Aorta (tissue), 5 donors: ENCODE measurements around the gene AP4B1. TPM values are rescaled to one million over a fixed set of nuclear protein-coding genes. Genes with fewer than 3 reads are reported as not detected.
"Not testable (repeated sequence)": the region's sequence is repeated elsewhere in the genome, so short reads cannot be mapped to it uniquely, and the experiment has no call there.

Experiments
- ATAC-seq: fragments of 200-7000 bp; cut with Tn5 transposase; one replicate; pipeline ENCODE4 v1.9.1; 2022; ENCODE audit warnings: moderate library complexity; ENCODE audit not compliant: low FRiP score
- DNase-seq, 2 donors: peaks; one replicate each; pipeline ENCODE4 v3.0.0-alpha.2; 2020
- H3K27ac ChIP-seq, 2 donors: one replicate each; pipeline ENCODE4 v1.5.1; 2013; ENCODE audit warnings: low read length in 2 of 2, mild to moderate bottlenecking in 2 of 2, moderate library complexity in 2 of 2, control low read depth in 1 of 2, inconsistent platforms in 1 of 2, low read depth in 1 of 2
- H3K27me3 ChIP-seq, 2 donors: one replicate each; pipeline ENCODE4 v1.6.1; 2013; ENCODE audit warnings: control low read depth in 1 of 2, low read length in 1 of 2, mild to moderate bottlenecking in 1 of 2, moderate library complexity in 1 of 2; ENCODE audit not compliant: insufficient read depth in 2 of 2, control insufficient read depth in 1 of 2
- H3K36me3 ChIP-seq, 2 donors: one replicate each; pipeline ENCODE4 v1.6.1; 2013; ENCODE audit warnings: control low read depth in 1 of 2, low read length in 1 of 2, mild to moderate bottlenecking in 1 of 2; ENCODE audit not compliant: insufficient read depth in 2 of 2, control insufficient read depth in 1 of 2
- H3K4me1 ChIP-seq, 2 donors: one replicate each; pipeline ENCODE4 v1.6.1; 2013; ENCODE audit warnings: low read length in 2 of 2, control low read depth in 1 of 2, mild to moderate bottlenecking in 1 of 2, moderate library complexity in 1 of 2; ENCODE audit not compliant: insufficient read depth in 2 of 2, control insufficient read depth in 1 of 2
- H3K4me3 ChIP-seq, 2 donors: one replicate each; pipeline ENCODE4 v1.5.1; 2013; ENCODE audit warnings: low read length in 2 of 2, control low read depth in 1 of 2, mild to moderate bottlenecking in 1 of 2
- H3K9me3 ChIP-seq: one replicate; pipeline ENCODE4 v1.6.1; 2013; ENCODE audit warnings: mild to moderate bottlenecking, low read length; ENCODE audit not compliant: control insufficient read depth
- WGBS, 2 donors: extraction: QIAGEN DNeasy Blood & Tissue Kit; methylation state at CpG; one replicate each; pipeline ENCODE4 v1.1.7; 2013; 5-methylcytosine and 5-hydroxymethylcytosine counted together
- intact Hi-C, 2 donors: fragments of 100-400 bp; cut with DNase I; formaldehyde crosslinking; loops; one replicate each; pipeline versions ENCODE4 v1.14.2 to v1.15.0; 2022
- polyA plus RNA-seq, 2 donors: library from polyadenylated mRNA; stranded (reverse); fragments of 200-250 nt; gene quantifications; one replicate each; pipeline ENCODE4 v1.2.3, GENCODE V29; 2013
- total RNA-seq, 2 donors: library from RNA; stranded (reverse); fragmentation: NEBNext Ultra II Directional; extraction: Animal tissue kit (Norgen Biotek cat#: 25700); gene quantifications; one replicate each; pipeline ENCODE4 v1.2.1, GENCODE V29; 2021
- donor health status: healthy with polysubstance abuse.
- donor health status: Bipolar disorder and iron deficiency.
- donor health status: DM: no; HTN: no; CAD: no.
- donor health status: DM: no; HTN: no; CAD: no.
- donor health status: DM: yes; HTN: yes; CAD: no.

The AP4B1 gene
- total and polyA plus RNA-seq, 4 donors, result 8.5 to 35.4 (median 20.2) TPM

DNA sequence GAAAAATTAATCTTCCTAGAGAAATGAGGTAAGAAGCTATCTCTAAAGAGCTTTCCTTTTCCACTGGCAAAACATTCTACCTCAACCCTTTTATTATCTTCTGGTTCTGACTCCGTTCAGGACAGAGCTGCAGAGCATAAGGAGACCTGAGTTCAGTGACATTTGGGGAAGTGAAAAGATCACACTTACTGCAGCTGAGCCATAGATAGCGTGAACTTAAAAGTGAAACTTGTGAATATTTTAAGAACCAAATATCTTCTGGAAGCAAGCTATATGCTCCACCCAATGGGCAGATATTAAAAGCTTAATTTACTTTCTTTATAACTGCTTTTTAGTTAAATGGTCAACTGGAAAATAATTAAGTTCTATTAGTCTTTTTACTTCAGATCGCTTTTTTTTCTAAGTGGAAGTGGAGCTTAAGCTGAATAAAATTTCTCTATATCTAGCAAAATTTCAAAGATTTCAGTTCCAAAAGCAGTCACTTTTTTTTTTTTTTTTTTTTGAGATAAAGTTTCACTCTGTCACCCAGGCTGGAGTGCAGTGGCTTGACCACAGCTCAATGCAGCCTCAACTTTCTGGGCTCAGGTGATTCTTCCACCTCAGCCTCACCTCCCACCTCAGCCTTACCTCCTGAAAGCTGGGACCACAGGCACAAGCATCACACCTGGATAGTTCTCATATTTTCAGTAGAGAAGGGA is 45.0 kb downstream of the AP4B1 start:
- Histone ChIP-seq H3K27me3 (no peaks in the 10 kb centered on the region), H3K36me3 (no peaks in the 10 kb centered on the region), H3K4me1 (no peaks in the 10 kb centered on the region), H3K4me3 (no peak overlapping the region), H3K27ac (no peak overlapping the region), H3K9me3 (no peaks in the 10 kb centered on the region)
- WGBS, 2 donors, result 63 to 72% methylated on average over 3 of the region's 3 CpGs
- intact Hi-C loops, result no loop called here
- no peak for ATAC-seq
- DNase-seq, result no peak

DNA sequence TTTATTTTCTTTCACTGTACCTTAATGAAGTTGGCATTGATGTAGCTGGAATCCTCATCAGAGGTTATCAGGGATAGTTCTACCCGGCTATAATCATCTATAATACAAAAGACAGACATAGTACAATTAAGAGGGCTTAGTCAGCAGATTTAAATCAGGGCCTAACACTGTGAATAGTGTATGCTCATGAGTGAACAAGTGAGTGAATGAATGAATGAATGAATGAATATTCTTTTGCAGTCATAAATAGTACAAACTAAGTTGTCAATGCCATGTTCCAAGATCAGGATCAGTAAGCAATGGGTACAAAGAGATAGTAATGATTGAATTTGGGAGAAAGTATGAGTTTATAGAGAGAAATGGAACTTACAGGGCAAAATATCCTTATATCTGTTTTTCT is 45.6 kb downstream of the AP4B1 start:
- H3K27me3 ChIP-seq, result no peaks in the 10 kb centered on the region
- no peak overlapping the region for H3K4me3 ChIP-seq
- H3K9me3 ChIP-seq, result no peaks in the 10 kb centered on the region
- no peaks in the 10 kb centered on the region for H3K36me3 ChIP-seq
- ATAC-seq (no peak), DNase-seq (no peak)
- intact Hi-C loops, result no loop called here
- WGBS, 2 donors, result 84 to 92% methylated on average over 1 of the region's 1 CpG
- no peak overlapping the region for H3K27ac ChIP-seq
- H3K4me1 ChIP-seq, result no peaks in the 10 kb centered on the region

DNA sequence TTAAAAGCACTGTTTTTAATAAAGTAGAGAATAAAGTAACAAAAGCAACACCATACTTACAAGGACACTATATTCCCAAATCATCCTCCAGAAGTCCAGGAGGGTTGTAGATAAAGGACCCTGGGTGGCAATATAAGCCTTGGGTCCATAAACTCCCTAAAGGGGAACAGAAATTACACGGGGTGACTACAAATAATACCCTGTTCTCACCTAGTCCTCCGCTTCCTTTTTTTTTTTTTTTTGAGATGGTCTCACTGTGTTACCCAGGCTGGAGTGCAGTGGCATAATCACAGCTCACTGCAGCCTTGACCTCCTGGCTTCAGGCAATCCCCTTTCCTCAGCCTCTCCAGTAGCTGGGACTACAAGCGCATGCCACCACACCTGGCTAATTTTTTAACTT is 46.2 kb downstream of the AP4B1 start:
- WGBS, 2 donors, result 87 to 89% methylated on average over 3 of the region's 3 CpGs
- intact Hi-C loops, result no loop called here
- ATAC-seq (no peak), DNase-seq (no peak)
- no peaks in the 10 kb centered on the region for H3K27me3 ChIP-seq
- no peak overlapping the region for H3K27ac ChIP-seq
- no peaks in the 10 kb centered on the region for H3K9me3 ChIP-seq
- H3K4me3 ChIP-seq, result no peak overlapping the region
- H3K4me1 ChIP-seq, result no peaks in the 10 kb centered on the region
- H3K36me3 ChIP-seq, result no peaks in the 10 kb centered on the region

DNA sequence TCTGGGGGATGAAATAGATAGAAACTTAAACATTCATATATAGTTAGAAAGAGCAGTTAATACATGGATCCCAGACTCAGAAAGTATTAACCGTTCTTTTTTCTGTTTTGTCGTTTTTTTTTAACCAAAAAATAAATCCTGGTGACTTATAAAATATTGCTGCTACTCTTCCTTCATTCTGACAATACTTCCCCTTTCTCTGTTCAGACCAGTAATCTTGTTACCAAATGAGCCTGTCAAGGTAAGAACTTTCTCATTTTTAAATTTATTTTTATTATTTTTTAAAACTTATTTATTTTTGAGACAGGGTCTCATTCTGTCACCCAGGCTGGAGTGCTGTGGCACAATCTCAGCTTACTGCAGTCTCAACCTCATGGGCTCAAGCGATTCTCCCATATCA is 46.8 kb downstream of the AP4B1 start:
- H3K36me3 ChIP-seq, result no peaks in the 10 kb centered on the region
- no peak overlapping the region for H3K4me3 ChIP-seq
- H3K27me3 ChIP-seq, result no peaks in the 10 kb centered on the region
- DNase-seq (no peak), ATAC-seq (no peak)
- no peaks in the 10 kb centered on the region for H3K4me1 ChIP-seq
- no peak overlapping the region for H3K27ac ChIP-seq
- intact Hi-C loops, result no loop called here
- no peaks in the 10 kb centered on the region for H3K9me3 ChIP-seq
- WGBS, 2 donors, result 74 to 83% methylated on average over 3 of the region's 3 CpGs

DNA sequence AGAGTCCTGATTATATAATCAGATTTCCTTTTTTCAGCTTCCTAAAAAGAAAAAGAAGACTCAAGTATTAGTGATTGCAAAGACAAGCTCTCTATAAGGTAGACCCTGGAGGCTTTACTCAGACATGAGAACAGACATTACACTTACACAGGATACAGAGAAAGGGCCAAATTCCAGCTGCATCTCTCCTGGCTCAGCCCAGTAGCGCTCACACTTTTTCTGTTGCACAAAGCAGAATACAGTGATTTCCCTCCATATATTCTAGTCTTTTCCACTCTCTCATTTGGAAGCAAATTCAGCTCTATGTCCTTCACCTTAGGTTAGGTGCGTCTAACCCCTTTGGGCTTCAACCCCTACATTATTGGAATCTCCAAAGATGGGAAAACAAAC is 48.2 kb downstream of the AP4B1 start:
- H3K4me3 ChIP-seq, result no peak overlapping the region
- H3K36me3 ChIP-seq, result no peaks in the 10 kb centered on the region
- WGBS, 2 donors, result 91 to 94% methylated on average over 2 of the region's 2 CpGs
- intact Hi-C loops, result no loop called here
- H3K4me1 ChIP-seq, result no peaks in the 10 kb centered on the region
- ATAC-seq, result no peak
- no peaks in the 10 kb centered on the region for H3K27me3 ChIP-seq
- H3K27ac ChIP-seq, result no peak overlapping the region
- no peaks in the 10 kb centered on the region for H3K9me3 ChIP-seq
- DNase-seq, result no peak

DNA sequence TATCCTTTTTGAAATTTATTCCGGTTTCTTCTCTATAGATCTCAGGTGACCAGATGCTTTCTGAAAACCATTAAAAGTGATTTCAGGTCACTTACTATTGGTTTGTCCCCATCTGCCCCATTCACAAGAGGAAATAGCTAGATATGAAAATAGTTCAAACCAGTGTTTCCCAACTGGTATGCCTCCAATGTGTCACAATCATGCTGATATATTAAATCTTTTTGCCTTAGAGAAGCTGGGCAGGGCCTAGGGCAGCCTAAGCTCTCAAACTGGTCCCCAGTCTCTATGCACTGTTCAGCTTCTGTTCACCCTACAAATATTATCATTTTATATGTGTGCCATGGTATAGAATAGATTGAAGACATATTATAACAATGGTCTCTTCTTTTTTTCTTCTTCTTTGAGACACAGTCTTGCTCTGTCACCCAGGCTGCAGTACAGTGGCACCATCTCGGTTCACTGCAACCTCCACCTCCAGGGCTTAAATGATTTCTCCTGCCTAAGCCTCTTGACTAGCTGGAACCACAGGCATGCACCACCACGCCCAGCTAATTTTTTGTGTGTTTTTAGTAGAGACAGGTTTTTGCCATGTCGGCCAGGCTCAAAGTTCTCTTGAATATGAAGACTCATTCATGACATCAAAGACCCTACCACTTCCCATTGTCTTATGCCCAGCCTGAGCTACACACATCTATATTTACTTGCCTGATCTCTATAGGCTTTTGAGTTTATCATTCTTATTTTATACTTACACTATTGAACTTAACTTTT is 48.8 kb downstream of the AP4B1 start:
- no peak for ATAC-seq
- Histone ChIP-seq H3K27me3 (no peaks in the 10 kb centered on the region), H3K27ac (no peak overlapping the region), H3K9me3 (no peaks in the 10 kb centered on the region), H3K4me1 (no peaks in the 10 kb centered on the region), H3K36me3 (no peaks in the 10 kb centered on the region), H3K4me3 (no peak overlapping the region)
- DNase-seq, result no peak
- 91 to 93% methylated on average over 4 of the region's 4 CpGs for WGBS, 2 donors
- intact Hi-C loops, result no loop called here

DNA sequence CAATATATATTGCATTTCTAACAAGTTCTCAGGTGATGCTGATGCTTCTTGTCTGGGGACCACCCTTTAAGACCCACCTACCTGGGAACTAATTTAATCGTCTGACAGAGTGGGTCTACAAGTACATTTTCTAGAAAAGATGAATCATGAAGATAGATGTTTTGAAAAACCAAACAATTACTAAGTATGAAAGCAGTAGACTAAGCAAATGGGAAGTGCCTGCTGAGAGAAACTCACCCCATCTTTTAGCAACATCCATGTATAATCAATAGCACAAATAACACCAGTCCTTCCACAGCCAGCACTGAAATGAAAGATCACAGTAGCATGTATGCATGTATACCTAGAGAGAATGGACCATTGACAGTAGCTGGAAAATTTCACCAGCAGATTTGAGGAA is 50.4 kb downstream of the AP4B1 start:
- Histone ChIP-seq H3K4me3 (no peak overlapping the region), H3K9me3 (no peaks in the 10 kb centered on the region), H3K4me1 (no peaks in the 10 kb centered on the region), H3K36me3 (no peaks in the 10 kb centered on the region), H3K27ac (no peak overlapping the region), H3K27me3 (no peaks in the 10 kb centered on the region)
- intact Hi-C loops, result no loop called here
- DNase-seq (no peak), ATAC-seq (no peak)
- WGBS, 2 donors, result 40 to 78% methylated on average over 1 of the region's 1 CpG

DNA sequence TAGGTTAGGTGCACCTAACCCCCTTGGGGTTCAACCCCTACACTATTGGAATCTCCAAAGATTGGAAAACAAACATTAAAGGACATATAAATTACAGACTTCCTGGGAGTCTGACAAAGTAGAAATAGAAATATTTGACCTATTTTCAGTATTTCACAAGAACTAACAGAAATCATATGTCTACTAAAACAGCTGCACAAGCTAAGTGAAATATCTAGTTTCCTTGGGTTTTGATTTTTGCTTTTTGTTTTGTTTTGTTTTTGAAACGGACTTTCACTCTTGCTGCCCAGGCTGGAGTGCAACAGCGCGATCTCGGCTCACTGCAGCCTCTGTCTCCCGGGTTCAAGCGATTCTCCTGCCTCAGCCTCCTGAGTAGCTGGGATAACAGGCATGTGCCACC is 51.9 kb downstream of the AP4B1 start:
- H3K9me3 ChIP-seq, H3K36me3 ChIP-seq, intact Hi-C loops, DNase-seq, ATAC-seq, H3K27ac ChIP-seq, H3K4me1 ChIP-seq, H3K27me3 ChIP-seq, H3K4me3 ChIP-seq: not testable (repeated sequence)
- WGBS, 2 donors, result 79 to 91% methylated on average over 6 of the region's 6 CpGs
